Body of pancreas (tissue), 4 donors: ENCODE data around the gene REPIN1. TPM values are rescaled to one million over a fixed set of nuclear protein-coding genes. Genes with fewer than 3 reads are reported as not detected.

ENCODE experiments used
- ATAC-seq: fragments of 150-250 bp; one replicate; pipeline ENCODE4 v1.9.1; 2016
- DNase-seq, 4 donors: peaks; one replicate each; pipeline ENCODE4 v3.0.0-alpha.2; 2019
- H3K27ac ChIP-seq, 4 donors: fragments of 200-600 bp; sonication (generic); 1 replicate in 3 of 4; 2 replicates in 1 of 4; pipeline versions ENCODE4 v1.5.1 to v1.6.1; 2016 to 2019; ENCODE audit warnings: mild to moderate bottlenecking in 1 of 4, mixed read lengths in 1 of 4, moderate library complexity in 1 of 4
- H3K27me3 ChIP-seq, 2 donors: fragments of 200-600 bp; sonication (generic); one replicate each; pipeline ENCODE4 v1.6.0; 2016; ENCODE audit warnings: mild to moderate bottlenecking in 1 of 2
- H3K36me3 ChIP-seq, 2 donors: fragments of 200-600 bp; sonication (generic); replicated peaks in 1 of 2; 2 replicates each; pipeline ENCODE4 v1.5.1; 2016; ENCODE audit warnings: low read depth in 2 of 2; ENCODE audit not compliant: insufficient read depth in 1 of 2
- H3K4me1 ChIP-seq: fragments of 200-600 bp; sonication (generic); one replicate; pipeline ENCODE4 v1.6.0; 2016
- H3K4me3 ChIP-seq, 2 donors: fragments of 200-600 bp; sonication (generic); 1 replicate in 1 of 2; 2 replicates in 1 of 2; pipeline ENCODE4 v1.5.1; 2016 to 2019
- H3K9me3 ChIP-seq, 3 donors: fragments of 200-600 bp; sonication (generic); 1 replicate in 2 of 3; 2 replicates in 1 of 3; pipeline ENCODE4 v1.5.1; 2016
- POLR2A ChIP-seq, 3 donors: fragments of 450-650 bp; IDR thresholded peaks; one replicate each; pipeline ENCODE4 v1.6.1; 2016; ENCODE audit warnings: antibody characterized with exemption in 3 of 3, mild to moderate bottlenecking in 2 of 3
- WGBS, 2 donors: methylation state at CpG; one replicate each; pipeline ENCODE4 v1.1.5; 2017; 5-methylcytosine and 5-hydroxymethylcytosine counted together
- intact Hi-C: fragments of 100-400 bp; cut with DNase I; formaldehyde crosslinking; loops from one replicate; pipeline ENCODE4 v1.15.1; 2023
- total RNA-seq, 2 donors: library from RNA; depleted of rRNA; stranded (reverse); fragments of >200 nt; gene quantifications; one replicate each; pipeline ENCODE4 v1.1.0, GENCODE V29; 2016
- TF ChIP-seq, protein P1 (sequence below), 7 experiments: fragments of 450-650 bp in 4 of 7; fragments of 200-600 bp in 3 of 7; sonication (generic) in 3 of 7; IDR thresholded peaks; one replicate each; pipeline ENCODE4 v1.5.1; 2016 to 2019; ENCODE audit warnings: antibody characterized with exemption in 7 of 7

Gene REPIN1
- total RNA-seq, 2 donors from 2014 or later = 77.0 to 117 TPM

DNA sequence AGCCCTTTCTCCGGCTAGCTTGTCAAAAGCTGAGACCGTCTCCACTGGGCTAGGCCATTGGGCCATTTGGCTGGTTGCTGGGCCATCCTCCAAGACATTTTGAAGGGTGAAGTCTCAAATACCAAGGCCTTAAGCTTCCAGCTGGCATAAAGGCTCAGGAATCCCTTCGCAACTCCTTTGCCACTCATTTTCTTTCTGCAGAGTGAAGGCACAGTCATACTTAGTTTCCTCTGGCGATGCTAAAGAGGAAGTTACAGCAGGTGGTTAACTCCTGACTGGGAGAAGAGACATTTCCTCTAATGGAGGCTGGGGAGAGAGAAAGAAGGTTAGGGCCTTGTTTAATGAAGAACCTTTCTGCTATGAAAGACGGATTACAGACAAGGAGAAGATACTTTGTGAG is 4.8 kb upstream of the REPIN1 start:
- ATAC-seq (no peak), DNase-seq (no peak)
- WGBS, 2 donors = 76 to 89% methylated on average over 5 of the region's 5 CpGs
- H3K9me3 ChIP-seq = no peaks in the 10 kb centered on the region
- intact Hi-C loops = no loop called here
- no peak overlapping the region for H3K27ac ChIP-seq
- no peaks in the 10 kb centered on the region for H3K27me3 ChIP-seq
- H3K36me3 ChIP-seq = no peaks in the 10 kb centered on the region
- peaks cover 17% of the 10 kb centered on the region for H3K4me1 ChIP-seq
- no peak for TF ChIP-seq POLR2A (IDR thresholded peaks at IDR 0.05)
- TF ChIP-seq, protein P1, sequence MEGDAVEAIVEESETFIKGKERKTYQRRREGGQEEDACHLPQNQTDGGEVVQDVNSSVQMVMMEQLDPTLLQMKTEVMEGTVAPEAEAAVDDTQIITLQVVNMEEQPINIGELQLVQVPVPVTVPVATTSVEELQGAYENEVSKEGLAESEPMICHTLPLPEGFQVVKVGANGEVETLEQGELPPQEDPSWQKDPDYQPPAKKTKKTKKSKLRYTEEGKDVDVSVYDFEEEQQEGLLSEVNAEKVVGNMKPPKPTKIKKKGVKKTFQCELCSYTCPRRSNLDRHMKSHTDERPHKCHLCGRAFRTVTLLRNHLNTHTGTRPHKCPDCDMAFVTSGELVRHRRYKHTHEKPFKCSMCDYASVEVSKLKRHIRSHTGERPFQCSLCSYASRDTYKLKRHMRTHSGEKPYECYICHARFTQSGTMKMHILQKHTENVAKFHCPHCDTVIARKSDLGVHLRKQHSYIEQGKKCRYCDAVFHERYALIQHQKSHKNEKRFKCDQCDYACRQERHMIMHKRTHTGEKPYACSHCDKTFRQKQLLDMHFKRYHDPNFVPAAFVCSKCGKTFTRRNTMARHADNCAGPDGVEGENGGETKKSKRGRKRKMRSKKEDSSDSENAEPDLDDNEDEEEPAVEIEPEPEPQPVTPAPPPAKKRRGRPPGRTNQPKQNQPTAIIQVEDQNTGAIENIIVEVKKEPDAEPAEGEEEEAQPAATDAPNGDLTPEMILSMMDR (IDR thresholded peaks at IDR 0.05) = no peak
- H3K4me3 ChIP-seq = no peak overlapping the region

GRCh38 chr7:150365194-150365593 is 3.4 kb upstream of the REPIN1 start:
- no peaks in the 10 kb centered on the region for H3K9me3 ChIP-seq
- DNase-seq (no peak), ATAC-seq (no peak)
- TF ChIP-seq POLR2A (IDR thresholded peaks at IDR 0.05) = no peak
- TF ChIP-seq, protein P1 (IDR thresholded peaks at IDR 0.05) = no peak
- H3K27me3 ChIP-seq = no peaks in the 10 kb centered on the region
- intact Hi-C loops = no loop called here
- no peak overlapping the region for H3K4me3 ChIP-seq
- H3K36me3 ChIP-seq = no peaks in the 10 kb centered on the region
- peaks cover 24% of the 10 kb centered on the region for H3K4me1 ChIP-seq
- H3K27ac ChIP-seq = no peak overlapping the region
- 85 to 87% methylated on average over 10 of the region's 10 CpGs for WGBS, 2 donors

DNA sequence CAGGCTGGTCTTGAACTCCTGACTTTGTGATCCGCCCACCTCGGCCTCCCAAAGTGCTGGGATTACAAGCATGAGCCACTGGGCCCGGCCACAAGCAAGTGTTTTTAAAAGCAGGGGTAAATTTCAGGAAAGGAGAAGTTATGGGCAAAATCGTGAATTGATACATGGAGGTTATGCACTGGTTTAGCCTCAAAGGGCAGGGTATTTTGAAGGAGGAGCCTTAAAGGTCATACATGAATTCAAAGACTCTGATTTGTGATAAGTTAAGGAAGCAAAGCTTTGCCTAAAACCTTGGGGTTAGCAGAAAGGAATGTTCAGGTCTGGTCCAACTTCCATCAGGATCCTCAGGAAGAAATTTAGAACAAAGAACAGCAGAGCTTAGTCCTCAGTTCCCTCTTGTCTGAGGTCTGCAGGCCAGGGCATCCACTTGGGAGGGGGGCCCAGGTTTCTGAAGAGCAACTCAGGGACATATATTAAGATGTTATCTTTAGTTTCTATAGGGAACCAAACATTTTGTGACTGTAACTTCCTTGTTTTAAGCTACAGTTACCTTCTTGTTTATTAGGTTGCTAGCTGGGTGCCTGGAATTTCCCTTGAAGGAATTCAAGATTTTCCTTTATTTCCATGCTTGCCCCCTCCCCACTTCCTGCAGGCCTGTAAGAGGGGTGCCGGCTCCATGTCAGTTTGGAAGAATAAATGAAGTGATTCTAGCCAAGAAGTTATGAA is 2.8 kb upstream of the REPIN1 start:
- Histone ChIP-seq H3K4me3 (no peak overlapping the region), H3K4me1 (peaks cover 31% of the 10 kb centered on the region), H3K9me3 (no peaks in the 10 kb centered on the region), H3K27ac (peak overlapping the region in 1 of 4 donors; percentile 100), H3K36me3 (no peaks in the 10 kb centered on the region), H3K27me3 (no peaks in the 10 kb centered on the region)
- intact Hi-C loops = no loop called here
- WGBS, 2 donors = 64 to 73% methylated on average over 5 of the region's 5 CpGs
- DNase-seq = no peak
- TF ChIP-seq, protein P1 (IDR thresholded peaks at IDR 0.05) = no peak
- no peak for TF ChIP-seq POLR2A (IDR thresholded peaks at IDR 0.05)
- no peak for ATAC-seq

- peaks cover 45% of the 10 kb centered on the region for H3K4me1 ChIP-seq
- 41 to 44% methylated on average over 7 to 8 of the region's 8 CpGs for WGBS, 2 donors
- ATAC-seq = peak; percentile 83
- intact Hi-C loops = no loop called here
- H3K4me3 ChIP-seq = no peak overlapping the region
- peak overlapping the region; percentile 91 to 100 (median 100) for H3K27ac ChIP-seq
- H3K9me3 ChIP-seq = no peaks in the 10 kb centered on the region
- H3K36me3 ChIP-seq = peaks cover 0 to 1% of the 10 kb centered on the region in 2 donors
- no peaks in the 10 kb centered on the region for H3K27me3 ChIP-seq
- TF ChIP-seq, protein P1 (IDR thresholded peaks at IDR 0.05) = no peak
- TF ChIP-seq POLR2A (IDR thresholded peaks at IDR 0.05) = no peak
- DNase-seq = no peak
Measured at GRCh38 chr7:150367677-150368095, 936 bp upstream of the REPIN1 start.
